B cell (primary cell): ENCODE results near the gene EVX1. TPM values are rescaled to one million over a fixed set of nuclear protein-coding genes. Genes with fewer than 3 reads are reported as not detected.

ENCODE experiments used
- ATAC-seq: fragments of 200-7000 bp; cut with Tn5 transposase; one replicate; pipeline ENCODE4 v1.10.0; 2021; ENCODE audit warnings: low read depth, mild to moderate bottlenecking, moderate number of reproducible peaks, moderate library complexity
- CTCF ChIA-PET: fragments of 350-600 bp; sonication (Branson Sonifier 250); formaldehyde crosslinking; loops from one replicate; lab custom pipeline; 2021; ENCODE audit warnings: antibody characterized with exemption, inconsistent platforms; lab: Charles Lee
- POLR2A ChIA-PET: fragments of 350-600 bp; sonication (Branson Sonifier 250); formaldehyde crosslinking; loops from one replicate; lab custom pipeline; 2021; ENCODE audit warnings: antibody characterized with exemption; lab: Charles Lee
- DNase-seq: peaks from one replicate; pipeline ENCODE4 v3.0.0; 2013
- H2AFZ ChIP-seq: 2 replicates; pipeline ENCODE4 v1.6.1; 2012; ENCODE audit warnings: mild to moderate bottlenecking, low read depth, low read length; ENCODE audit not compliant: insufficient read depth, poor library complexity, severe bottlenecking
- H3K27ac ChIP-seq, 2 donors: 1 replicate in 1 of 2; 2 replicates in 1 of 2; pipeline ENCODE4 v1.5.1; 2012 to 2013; ENCODE audit warnings: low read length in 2 of 2, mild to moderate bottlenecking in 2 of 2, moderate library complexity in 1 of 2
- H3K27me3 ChIP-seq, 4 experiments: fragments of 200-600 bp in 1 of 4; sonication (generic) in 1 of 4; replicated peaks in 1 of 4; 1 replicate in 2 of 4; 2 replicates in 2 of 4; pipeline versions ENCODE4 v1.6.1 to v1.7.0; 2013 to 2016; ENCODE audit warnings: low read length in 3 of 4, mild to moderate bottlenecking in 2 of 4, mixed read lengths in 1 of 4, moderate library complexity in 1 of 4; ENCODE audit not compliant: insufficient read depth in 4 of 4, control insufficient read depth in 3 of 4; ENCODE audit errors: control extremely low read depth in 1 of 4
- H3K36me3 ChIP-seq, 2 experiments: replicated peaks in 1 of 2; 1 replicate in 1 of 2; 2 replicates in 1 of 2; pipeline versions ENCODE4 v1.6.1 to v1.7.1; 2013; ENCODE audit warnings: low read length in 1 of 2; ENCODE audit not compliant: insufficient read depth in 2 of 2, control insufficient read depth in 1 of 2; ENCODE audit errors: control extremely low read depth in 1 of 2, extremely low read depth in 1 of 2
- H3K4me1 ChIP-seq, 2 donors: fragments of 200-600 bp in 1 of 2; sonication (generic) in 1 of 2; 1 replicate in 1 of 2; 2 replicates in 1 of 2; pipeline versions ENCODE4 v1.5.1 to v1.6.1; 2013 to 2017; ENCODE audit warnings: low read length in 2 of 2; ENCODE audit not compliant: control insufficient read depth in 2 of 2, insufficient read depth in 2 of 2
- H3K4me2 ChIP-seq: replicated peaks from 2 replicates; pipeline ENCODE3; 2012; ENCODE audit warnings: mild to moderate bottlenecking, low read depth, low read length; ENCODE audit not compliant: poor library complexity, severe bottlenecking
- H3K4me3 ChIP-seq, 5 experiments: fragments of 200-600 bp in 1 of 5; sonication (generic) in 1 of 5; 1 replicate in 3 of 5; 2 replicates in 2 of 5; pipeline versions ENCODE4 v1.5.1 to v1.7.0; 2011 to 2016; ENCODE audit warnings: low read length in 4 of 5, mild to moderate bottlenecking in 4 of 5, low read depth in 2 of 5, control low read depth in 1 of 5, moderate library complexity in 1 of 5; ENCODE audit not compliant: insufficient read depth in 1 of 5; ENCODE audit errors: control extremely low read depth in 1 of 5, extremely low read depth in 1 of 5
- H3K79me2 ChIP-seq: fragments of 200-600 bp; sonication (generic); one replicate; pipeline ENCODE4 v1.6.0; 2016; ENCODE audit warnings: low read length; ENCODE audit not compliant: control insufficient read depth, insufficient read depth
- H3K9ac ChIP-seq: fragments of 200-600 bp; sonication (generic); 2 replicates; pipeline ENCODE4 v1.6.1; 2017; ENCODE audit warnings: mild to moderate bottlenecking, low read length, moderate library complexity
- H3K9me3 ChIP-seq, 3 donors: one replicate each; pipeline versions ENCODE4 v1.6.1 to v1.7.1; 2013; ENCODE audit warnings: low read length in 2 of 3; ENCODE audit not compliant: control insufficient read depth in 2 of 3, insufficient read depth in 1 of 3; ENCODE audit errors: control extremely low read depth in 1 of 3
- H4K20me1 ChIP-seq: 2 replicates; pipeline ENCODE4 v1.6.0; 2012; ENCODE audit warnings: mild to moderate bottlenecking, low read length; ENCODE audit not compliant: insufficient read depth, control insufficient read depth, poor library complexity, severe bottlenecking
- H3K27ac Mint-ChIP-seq: one replicate; pipeline ENCODE4 v1.8.0; 2021; ENCODE audit warnings: mixed read lengths
- H3K27me3 Mint-ChIP-seq: one replicate; pipeline ENCODE4 v1.8.0; 2021; ENCODE audit warnings: mixed read lengths
- H3K4me1 Mint-ChIP-seq: one replicate; pipeline ENCODE4 v1.8.0; 2021; ENCODE audit warnings: mixed read lengths
- H3K4me3 Mint-ChIP-seq: one replicate; pipeline ENCODE4 v1.8.0; 2021; ENCODE audit warnings: mixed read lengths
- H3K9me3 Mint-ChIP-seq: one replicate; pipeline ENCODE4 v1.8.0; 2022; ENCODE audit warnings: mixed read lengths; ENCODE audit not compliant: insufficient read depth
- CTCF ChIP-seq: fragments of 200-600 bp; IDR thresholded peaks from one replicate; pipeline ENCODE4 v1.8.0; 2022; ENCODE audit warnings: antibody characterized with exemption, mild to moderate bottlenecking
- EZH2 ChIP-seq: IDR thresholded peaks from 2 replicates; pipeline ENCODE4 v1.6.1; 2012; ENCODE audit warnings: borderline replicate concordance, low read depth, mild to moderate bottlenecking, moderate library complexity, low read length; ENCODE audit not compliant: insufficient read depth, poor library complexity, severe bottlenecking
- WGBS: methylation state at CpG from one replicate; pipeline ENCODE4 v1.1.5; 2013; ENCODE audit warnings: missing lambda C conversion rate; ENCODE audit not compliant: insufficient coverage; 5-methylcytosine and 5-hydroxymethylcytosine counted together
- intact Hi-C: fragments of 100-400 bp; cut with micrococcal nuclease; formaldehyde crosslinking; loops from one replicate; pipeline ENCODE4 v1.10.0; 2022
- polyA plus RNA-seq: library from polyadenylated mRNA; depleted of rRNA; stranded (reverse); fragments of >200 nt; gene quantifications from 2 replicates; pipeline ENCODE4 v1.2.3, GENCODE V29; 2012
- total RNA-seq, 2 donors: library from RNA; stranded (reverse); fragments of 120-200 nt in 1 of 2; gene quantifications; 1 replicate in 1 of 2; 2 replicates in 1 of 2; pipeline versions ENCODE4 v1.2.3 to v1.2.4, GENCODE V29; 2013 to 2022

The EVX1 gene
- total and polyA plus RNA-seq, 2 donors (not counting 1 experiment from before 2014, with no cell fraction given), result not detected

- Mint-ChIP-seq H3K4me1 (peaks cover 39% of the 10 kb centered on the region), H3K4me3 (peak within 1 kb of the TSS; percentile 91), H3K27ac (peak within 1 kb of the TSS; percentile 63), H3K27me3 (peaks cover 80% of the 10 kb centered on the region), H3K9me3 (no peaks in the 10 kb centered on the region)
- ChIA-PET CTCF (interaction anchor here (0.5 to 2.5 kb wide), 8 partner anchors 8 to 1307 kb away, joined by 3 to 11 read pairs (median 6); partner anchors contain the start of genes HOXA11 and HOXA6), POLR2A (no interaction called here)
- Histone ChIP-seq H3K36me3 (no peaks in the 10 kb centered on the region), H3K4me2 (peak within 1 kb of the TSS; percentile 78), H3K79me2 (no peaks in the 10 kb centered on the region), H3K4me1 (peaks cover 42 to 66% of the 10 kb centered on the region in 2 donors), H4K20me1 (no peaks in the 10 kb centered on the region), H2AFZ (peak within 1 kb of the TSS; percentile 38), H3K4me3 (peak within 1 kb of the TSS in 4 of 5 experiments; percentile 13 to 48 (median 39)), H3K9me3 (peaks cover 0 to 50% (median 2%) of the 10 kb centered on the region in 3 donors), H3K27ac (no peak within 1 kb of the TSS), H3K9ac (peak within 1 kb of the TSS; percentile 21), H3K27me3 (peaks cover 3 to 84% (median 83%) of the 10 kb centered on the region in 4 experiments)
- 3% methylated on average over 99 of the region's 99 CpGs for WGBS
- DNase-seq (peak; percentile 53), ATAC-seq (peak; percentile 73)
- intact Hi-C loops, result loop anchor here (2.0 to 10.0 kb wide), 4 partner anchors 39 to 1212 kb away; partner anchors contain the start of genes CREB5 and EVX1
- peak; percentile 99 for TF ChIP-seq EZH2
- TF ChIP-seq CTCF, result no peak
Observed at GRCh38 chr7:27199849-27200760, 42.5 kb upstream of the EVX1 start, which contains the start of gene HOXA13. TSS of gene HOXA13 (minus strand) at chr7:27200091. CDS start at chr7:27200077, 14 bp downstream.
